Adrenal gland (tissue), 12 donors: Measurements from ENCODE around the gene WWC2. TPM values are rescaled to one million over a fixed set of nuclear protein-coding genes. Genes with fewer than 3 reads are reported as not detected.
A peak's percentile ranks its signal among the peaks of the same experiment; 100 is the strongest.

Source experiments
- DNase-seq, 7 donors: peaks; one replicate each; pipeline ENCODE4 v3.0.0-alpha.2; 2019 to 2020
- H3K27ac ChIP-seq, 5 donors: fragments of 200-600 bp; sonication (generic) in 4 of 5; 1 replicate in 3 of 5; 2 replicates in 2 of 5; pipeline versions ENCODE4 v1.5.1 to v1.8.0; 2016 to 2020; ENCODE audit warnings: mild to moderate bottlenecking in 1 of 5
- H3K27me3 ChIP-seq: fragments of 200-600 bp; 2 replicates; pipeline ENCODE4 v1.8.0; 2021
- H3K36me3 ChIP-seq, 2 donors: fragments of 200-600 bp; replicated peaks in 1 of 2; 1 replicate in 1 of 2; 2 replicates in 1 of 2; pipeline versions ENCODE4 v1.5.1 to v1.8.0; 2018 to 2022
- H3K4me1 ChIP-seq, 2 donors: fragments of 200-600 bp; replicated peaks in 1 of 2; 1 replicate in 1 of 2; 2 replicates in 1 of 2; pipeline versions ENCODE4 v1.5.1 to v1.8.0; 2018 to 2021
- H3K4me3 ChIP-seq, 4 donors: fragments of 200-600 bp; sonication (generic) in 3 of 4; one replicate each; pipeline ENCODE4 v1.5.1; 2016 to 2018
- H3K9me3 ChIP-seq, 3 donors: fragments of 200-600 bp; sonication (generic) in 1 of 3; replicated peaks in 1 of 3; 1 replicate in 2 of 3; 2 replicates in 1 of 3; pipeline versions ENCODE4 v1.5.1 to v1.8.0; 2016 to 2021
- POLR2A ChIP-seq, 2 donors: fragments of 450-650 bp; IDR thresholded peaks; one replicate each; pipeline ENCODE4 v1.6.1; 2017; ENCODE audit warnings: antibody characterized with exemption in 2 of 2, mild to moderate bottlenecking in 2 of 2, moderate library complexity in 1 of 2
- WGBS, 4 donors: extraction: QIAGEN DNeasy Blood & Tissue Kit in 2 of 4; methylation state at CpG; one replicate each; pipeline versions ENCODE4 v1.1.5 to v1.1.7; 2013 to 2017; 5-methylcytosine and 5-hydroxymethylcytosine counted together
- intact Hi-C, 2 donors: fragments of 100-400 bp; cut with DNase I; formaldehyde crosslinking; loops; one replicate each; pipeline versions ENCODE4 v1.14.1 to v1.15.0; 2022 to 2023
- polyA plus RNA-seq, 3 donors: library from polyadenylated mRNA; stranded (reverse); fragments of 200-250 nt in 2 of 3; fragments of 350-450 nt in 1 of 3; fragmentation: Illumina TruSeq in 1 of 3; extraction: RNeasy Lipid Tissue Mini Kit (QIAGEN cat#74804) in 1 of 3; gene quantifications; one replicate each; pipeline ENCODE4 v1.2.3, GENCODE V29; 2013 to 2014
- total RNA-seq, 9 donors: library from RNA; depleted of rRNA in 4 of 9; stranded (reverse); fragments of >200 nt in 4 of 9; fragments of 120-200 nt in 1 of 9; fragmentation: NEBNext Ultra II Directional in 1 of 9; extraction: Animal tissue kit (Norgen Biotek cat#: 25700) in 1 of 9; gene quantifications; one replicate each; pipeline versions ENCODE4 v1.1.0 to v1.2.4, GENCODE V29; 2013 to 2023
- TF ChIP-seq, protein P1 (sequence below), 6 experiments: fragments of 450-650 bp in 4 of 6; fragments of 200-600 bp in 2 of 6; sonication (generic) in 1 of 6; IDR thresholded peaks; 1 replicate in 5 of 6; 2 replicates in 1 of 6; pipeline versions ENCODE4 v1.5.1 to v1.8.0; 2016 to 2021; ENCODE audit warnings: antibody characterized with exemption in 6 of 6, mild to moderate bottlenecking in 2 of 6, moderate library complexity in 1 of 6
- donor health status: healthy with polysubstance abuse.
- donor health status: Bipolar disorder and iron deficiency.
- donor health status: DM: yes; HTN: yes; CAD: no.
- donor health status: DM: no; HTN: no; CAD: no.
- donor health status: DM: no; HTN: no; CAD: no.
- donor health status: DM: yes; HTN: yes; CAD: no.

WWC2 gene
- total and polyA plus RNA-seq, 12 donors: 3.1 to 27.9 (median 17.4) TPM

DNA sequence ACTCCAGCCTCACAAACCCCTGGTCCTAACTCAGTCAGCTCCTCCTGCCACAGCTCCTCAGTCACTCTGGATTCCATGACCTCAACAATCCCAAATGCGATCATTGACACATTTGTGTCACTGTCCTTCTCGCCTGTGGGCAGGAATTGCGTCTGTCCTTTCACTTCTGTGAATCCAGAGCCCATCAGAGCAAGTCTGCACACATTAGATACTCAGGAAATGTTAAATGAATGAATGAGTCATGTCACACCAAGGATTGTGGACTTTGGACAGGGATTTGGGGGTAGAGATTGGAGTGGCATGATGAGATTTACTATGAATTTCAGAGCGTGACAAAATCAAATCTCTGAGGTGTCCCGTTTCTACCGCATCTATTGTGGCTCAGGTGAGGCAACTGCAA is 234.9 kb downstream of the WWC2 start:
- no peaks in the 10 kb centered on the region for H3K36me3 ChIP-seq
- H3K27ac ChIP-seq: no peak overlapping the region
- DNase-seq: no peak
- TF ChIP-seq POLR2A (IDR thresholded peaks at IDR 0.05): no peak
- TF ChIP-seq, protein P1, sequence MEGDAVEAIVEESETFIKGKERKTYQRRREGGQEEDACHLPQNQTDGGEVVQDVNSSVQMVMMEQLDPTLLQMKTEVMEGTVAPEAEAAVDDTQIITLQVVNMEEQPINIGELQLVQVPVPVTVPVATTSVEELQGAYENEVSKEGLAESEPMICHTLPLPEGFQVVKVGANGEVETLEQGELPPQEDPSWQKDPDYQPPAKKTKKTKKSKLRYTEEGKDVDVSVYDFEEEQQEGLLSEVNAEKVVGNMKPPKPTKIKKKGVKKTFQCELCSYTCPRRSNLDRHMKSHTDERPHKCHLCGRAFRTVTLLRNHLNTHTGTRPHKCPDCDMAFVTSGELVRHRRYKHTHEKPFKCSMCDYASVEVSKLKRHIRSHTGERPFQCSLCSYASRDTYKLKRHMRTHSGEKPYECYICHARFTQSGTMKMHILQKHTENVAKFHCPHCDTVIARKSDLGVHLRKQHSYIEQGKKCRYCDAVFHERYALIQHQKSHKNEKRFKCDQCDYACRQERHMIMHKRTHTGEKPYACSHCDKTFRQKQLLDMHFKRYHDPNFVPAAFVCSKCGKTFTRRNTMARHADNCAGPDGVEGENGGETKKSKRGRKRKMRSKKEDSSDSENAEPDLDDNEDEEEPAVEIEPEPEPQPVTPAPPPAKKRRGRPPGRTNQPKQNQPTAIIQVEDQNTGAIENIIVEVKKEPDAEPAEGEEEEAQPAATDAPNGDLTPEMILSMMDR (IDR thresholded peaks at IDR 0.05): no peak
- intact Hi-C loops: no loop called here
- 84 to 91% (median 87%) methylated on average over 6 of the region's 6 CpGs for WGBS, 4 donors
- no peaks in the 10 kb centered on the region for H3K4me1 ChIP-seq
- no peaks in the 10 kb centered on the region for H3K9me3 ChIP-seq
- peaks cover 19% of the 10 kb centered on the region for H3K27me3 ChIP-seq
- no peak overlapping the region for H3K4me3 ChIP-seq

DNA sequence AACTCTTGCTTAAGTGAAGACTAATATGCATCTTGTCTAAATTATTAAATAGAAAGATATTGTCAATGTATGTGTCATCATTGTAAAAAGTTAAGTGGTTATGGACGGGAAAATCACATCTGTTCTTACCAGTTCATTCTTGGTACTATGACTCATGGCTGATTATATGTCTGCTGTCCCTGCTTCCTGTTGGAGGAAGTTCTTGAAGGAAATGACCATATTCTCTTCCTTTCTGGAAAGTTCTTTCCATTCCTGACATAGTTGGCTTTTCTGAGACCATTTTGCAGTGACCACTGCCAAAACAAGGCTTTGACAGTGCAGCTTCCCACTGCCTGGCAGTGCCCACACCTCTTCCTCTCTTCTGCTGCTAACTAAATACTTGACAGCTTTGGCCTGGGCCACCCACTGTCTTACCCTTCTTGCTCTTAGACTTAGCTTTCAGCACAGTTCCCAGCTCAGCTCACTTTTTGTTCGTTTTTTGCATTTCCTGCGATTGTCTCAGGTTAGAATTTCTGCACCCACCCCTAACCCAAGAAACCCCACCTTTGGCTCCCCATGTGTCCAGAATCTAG is 236.4 kb downstream of the WWC2 start:
- intact Hi-C loops: no loop called here
- no peaks in the 10 kb centered on the region for H3K36me3 ChIP-seq
- no peak overlapping the region for H3K4me3 ChIP-seq
- H3K27me3 ChIP-seq: peaks cover 19% of the 10 kb centered on the region
- no peaks in the 10 kb centered on the region for H3K9me3 ChIP-seq
- DNase-seq: peak in 1 of 7 donors; percentile 37
- 43 to 71% (median 57%) methylated on average over 3 of the region's 3 CpGs for WGBS, 4 donors
- TF ChIP-seq, protein P1 (IDR thresholded peaks at IDR 0.05): no peak
- no peak for TF ChIP-seq POLR2A (IDR thresholded peaks at IDR 0.05)
- no peaks in the 10 kb centered on the region for H3K4me1 ChIP-seq
- H3K27ac ChIP-seq: no peak overlapping the region

DNA sequence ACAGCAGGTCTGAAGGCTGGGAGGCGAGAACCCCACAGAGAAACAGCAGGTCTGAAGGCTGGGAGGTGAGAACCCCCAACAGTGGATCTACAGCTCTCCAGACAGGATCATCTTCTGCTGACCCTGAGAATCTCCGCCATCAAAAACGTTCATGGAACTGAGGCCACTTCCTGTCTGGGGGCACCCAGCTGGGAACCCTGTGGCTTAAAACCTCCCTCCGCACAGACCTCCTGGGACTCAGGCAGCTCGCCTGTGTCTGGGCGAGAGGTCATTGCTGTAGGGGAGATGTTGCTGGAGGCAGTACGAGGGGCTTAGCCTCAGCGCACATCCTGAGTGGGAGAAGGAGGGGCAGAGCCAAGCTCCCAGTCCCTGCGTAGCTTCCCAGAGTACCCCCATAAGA is 238.3 kb downstream of the WWC2 start:
- no peaks in the 10 kb centered on the region for H3K36me3 ChIP-seq
- H3K27me3 ChIP-seq: peaks cover 24% of the 10 kb centered on the region
- no peak overlapping the region for H3K4me3 ChIP-seq
- no peaks in the 10 kb centered on the region for H3K4me1 ChIP-seq
- TF ChIP-seq POLR2A (IDR thresholded peaks at IDR 0.05): no peak
- TF ChIP-seq, protein P1 (IDR thresholded peaks at IDR 0.05): no peak
- intact Hi-C loops: no loop called here
- no peaks in the 10 kb centered on the region for H3K9me3 ChIP-seq
- WGBS, 4 donors: 80 to 96% (median 86%) methylated on average over 3 to 9 of the region's 9 CpGs
- peak in 1 of 7 donors; percentile 9 for DNase-seq
- no peak overlapping the region for H3K27ac ChIP-seq

DNA sequence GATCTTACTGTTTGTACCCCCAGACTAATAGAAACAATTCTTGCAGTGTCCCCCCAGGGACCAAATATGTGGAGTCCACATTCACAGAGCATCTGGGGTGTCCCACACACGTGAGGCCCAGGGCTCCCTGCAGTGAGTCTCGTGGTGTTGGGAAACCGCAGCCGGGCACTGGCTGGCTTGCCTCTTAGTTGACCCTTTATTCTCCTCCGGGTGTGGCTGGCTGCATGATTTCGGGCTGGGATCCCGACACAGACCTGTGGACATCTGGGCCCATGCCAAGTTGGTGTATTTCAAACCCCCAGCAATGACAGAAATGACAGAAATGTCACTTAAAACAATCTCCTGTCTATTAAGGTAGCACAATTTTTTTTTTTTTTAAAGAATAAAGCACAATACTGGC is 238.8 kb downstream of the WWC2 start:
- intact Hi-C loops: no loop called here
- 84 to 87% (median 85%) methylated on average over 3 to 7 of the region's 7 CpGs for WGBS, 4 donors

More for the DNA sequence above, 238.8 kb downstream of the WWC2 start:
- no peak overlapping the region for H3K4me3 ChIP-seq
- H3K4me1 ChIP-seq: no peaks in the 10 kb centered on the region
- DNase-seq: peak in 1 of 7 donors; percentile 39
- H3K36me3 ChIP-seq: no peaks in the 10 kb centered on the region
- TF ChIP-seq, protein P1 (IDR thresholded peaks at IDR 0.05): no peak
- TF ChIP-seq POLR2A (IDR thresholded peaks at IDR 0.05): no peak
- H3K9me3 ChIP-seq: no peaks in the 10 kb centered on the region
- H3K27me3 ChIP-seq: peaks cover 29% of the 10 kb centered on the region
- H3K27ac ChIP-seq: no peak overlapping the region
